Measurements from ENCODE around the gene SLC7A7. TPM values are rescaled to one million over a fixed set of nuclear protein-coding genes. Genes with fewer than 3 reads are reported as not detected.
"Not testable (repeated sequence)": the region's sequence is repeated elsewhere in the genome, so short reads cannot be mapped to it uniquely, and the experiment has no call there.

Gene SLC7A7
- total and polyA plus RNA-seq, 2 experiments from 2014 or later = 3.6 to 4.1 TPM

DNA sequence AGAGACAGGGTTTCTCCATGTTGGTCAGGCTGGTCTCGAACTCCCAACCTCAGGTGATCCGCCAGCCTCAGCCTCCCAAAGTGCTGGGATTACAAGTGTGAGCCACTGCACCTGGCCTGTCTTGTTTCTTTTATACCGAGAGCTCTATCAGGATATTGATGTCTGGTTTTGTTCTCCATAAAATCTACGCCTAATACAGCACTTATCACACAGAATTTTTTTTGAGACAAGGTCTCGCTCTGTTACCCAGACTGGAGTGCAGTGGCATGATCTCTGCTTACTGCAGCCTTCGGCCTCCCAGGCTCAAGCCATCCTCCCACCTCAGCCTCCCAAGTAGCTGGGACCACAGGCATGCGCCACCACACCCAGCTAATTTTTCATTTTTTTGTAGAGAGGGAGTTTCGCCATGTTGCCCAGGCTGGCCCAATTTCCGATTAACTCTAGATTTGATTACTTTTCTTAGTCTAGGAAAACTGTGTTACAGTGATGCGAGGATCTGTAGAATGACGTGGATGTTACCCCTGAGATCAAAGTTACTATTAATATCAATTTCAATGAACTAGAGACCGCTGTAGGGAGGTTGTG, 13.9 kb upstream of the SLC7A7 start:
- not testable (repeated sequence) for H3K9me2 ChIP-seq (ENCODE audit: insufficient read depth); H3K27me3 ChIP-seq (ENCODE audit: insufficient read depth); DNase-seq (ENCODE audit: low spot score); H4K20me1 ChIP-seq (replicated peaks; ENCODE audit: insufficient read depth); H3K9me3 Mint-ChIP-seq; ATAC-seq
- Histone ChIP-seq H3K27ac (ENCODE audit: low read depth) (peak overlapping the region; percentile 85), H3K4me1 (ENCODE audit: insufficient read depth) (peaks cover 24% of the 10 kb centered on the region), H3K36me3 (ENCODE audit: insufficient read depth) (peaks cover 34% of the 10 kb centered on the region), H3K4me2 (peak overlapping the region; percentile 96), H3K79me2 (replicated peaks; ENCODE audit: insufficient read depth) (peaks cover 19% of the 10 kb centered on the region), H3F3A (replicated peaks; ENCODE audit: low read depth) (0 out of 2 replicates have a peak, but pooled peaks cover 11% of the 10 kb centered on the region), H2AFZ (peak overlapping the region; percentile 53), H3K4me3 (peak overlapping the region; percentile 93)
- Mint-ChIP-seq H3K36me3 (ENCODE audit: low read depth) (peaks cover 26% of the 10 kb centered on the region), H3K27me3 (ENCODE audit: insufficient read depth, low read depth, poor library complexity) (peaks cover 18% of the 10 kb centered on the region), H3K4me3 (peak overlapping the region; percentile 91), H3K4me1 (peaks cover 24% of the 10 kb centered on the region), H3K27ac (peak overlapping the region; percentile 88)
- 0 out of 2 replicates have a peak, but pooled peaks have one; percentile 2 for TF ChIP-seq ZNF114 (CRISPR knock-in tag; IDR thresholded peaks at IDR 0.05)

DNA sequence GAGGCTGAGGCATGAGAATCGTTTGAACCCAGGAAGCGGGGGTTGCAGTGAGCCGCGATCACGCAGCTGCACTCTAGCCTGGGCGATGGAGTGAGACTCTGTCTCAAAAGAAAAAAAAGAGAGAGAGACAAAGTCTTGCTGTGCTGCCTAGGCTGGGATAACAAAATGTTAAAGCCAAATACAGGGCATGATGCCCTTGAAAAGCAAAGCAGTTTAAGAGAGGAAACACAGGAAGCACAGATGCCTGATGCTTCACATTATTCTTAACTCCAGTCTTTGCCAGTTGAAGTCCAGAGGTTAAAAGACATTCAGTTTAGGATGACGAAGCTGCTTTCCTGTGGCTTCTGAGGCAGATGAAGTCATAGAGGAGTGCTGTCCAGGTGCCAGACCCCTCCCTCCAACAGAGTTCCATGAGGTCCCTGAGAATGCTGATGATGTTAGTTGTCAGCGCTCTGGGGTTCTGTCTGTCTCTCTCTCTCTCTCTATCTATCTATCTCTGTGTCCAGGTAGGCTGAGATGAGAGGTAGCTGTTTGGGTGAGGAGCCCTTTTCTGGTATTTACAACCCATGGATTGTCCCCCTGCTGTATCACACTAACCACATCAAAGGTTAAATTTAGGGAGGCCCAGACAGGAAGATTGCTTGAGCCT, 9.6 kb upstream of the SLC7A7 start:
- peaks cover under 1% of the 10 kb centered on the region; the same call in 1 of the 2 replicates for H3K79me2 ChIP-seq (replicated peaks; ENCODE audit: insufficient read depth)
- no peak overlapping the region for H3K4me2 ChIP-seq
- Mint-ChIP-seq H3K27ac (no peak overlapping the region), H3K36me3 (ENCODE audit: low read depth) (no peaks in the 10 kb centered on the region; the same call in 2 of the 3 replicates), H3K4me3 (no peak overlapping the region), H3K9me3 (no peaks in the 10 kb centered on the region), H3K4me1 (peaks cover 38% of the 10 kb centered on the region), H3K27me3 (ENCODE audit: insufficient read depth, low read depth, poor library complexity) (peaks cover 24% of the 10 kb centered on the region)
- no peaks in the 10 kb centered on the region for H4K20me1 ChIP-seq (replicated peaks; ENCODE audit: insufficient read depth)
- H3K4me3 ChIP-seq = no peak overlapping the region
- peaks cover 8% of the 10 kb centered on the region; the same call in 1 of the 2 replicates for H3F3A ChIP-seq (replicated peaks; ENCODE audit: low read depth)
- no peak for DNase-seq (ENCODE audit: low spot score)
- H3K4me1 ChIP-seq (ENCODE audit: insufficient read depth) = peaks cover 43% of the 10 kb centered on the region
- no peaks in the 10 kb centered on the region for H3K27me3 ChIP-seq (ENCODE audit: insufficient read depth)
- H3K9me2 ChIP-seq (ENCODE audit: insufficient read depth) = peaks cover 4% of the 10 kb centered on the region
- no peak overlapping the region for H3K27ac ChIP-seq (ENCODE audit: low read depth)
- H3K36me3 ChIP-seq (ENCODE audit: insufficient read depth) = no peaks in the 10 kb centered on the region
- no peak for ATAC-seq
- peak overlapping the region; percentile 49; the same call in 1 of the 2 replicates for H2AFZ ChIP-seq
- TF ChIP-seq POLR2AphosphoS5 (IDR thresholded peaks at IDR 0.05; ENCODE audit: low read depth) = no peak
- TF ChIP-seq, protein P1, sequence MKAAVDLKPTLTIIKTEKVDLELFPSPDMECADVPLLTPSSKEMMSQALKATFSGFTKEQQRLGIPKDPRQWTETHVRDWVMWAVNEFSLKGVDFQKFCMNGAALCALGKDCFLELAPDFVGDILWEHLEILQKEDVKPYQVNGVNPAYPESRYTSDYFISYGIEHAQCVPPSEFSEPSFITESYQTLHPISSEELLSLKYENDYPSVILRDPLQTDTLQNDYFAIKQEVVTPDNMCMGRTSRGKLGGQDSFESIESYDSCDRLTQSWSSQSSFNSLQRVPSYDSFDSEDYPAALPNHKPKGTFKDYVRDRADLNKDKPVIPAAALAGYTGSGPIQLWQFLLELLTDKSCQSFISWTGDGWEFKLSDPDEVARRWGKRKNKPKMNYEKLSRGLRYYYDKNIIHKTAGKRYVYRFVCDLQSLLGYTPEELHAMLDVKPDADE (IDR thresholded peaks at IDR 0.05) = no peak
- TF ChIP-seq, protein P2, sequence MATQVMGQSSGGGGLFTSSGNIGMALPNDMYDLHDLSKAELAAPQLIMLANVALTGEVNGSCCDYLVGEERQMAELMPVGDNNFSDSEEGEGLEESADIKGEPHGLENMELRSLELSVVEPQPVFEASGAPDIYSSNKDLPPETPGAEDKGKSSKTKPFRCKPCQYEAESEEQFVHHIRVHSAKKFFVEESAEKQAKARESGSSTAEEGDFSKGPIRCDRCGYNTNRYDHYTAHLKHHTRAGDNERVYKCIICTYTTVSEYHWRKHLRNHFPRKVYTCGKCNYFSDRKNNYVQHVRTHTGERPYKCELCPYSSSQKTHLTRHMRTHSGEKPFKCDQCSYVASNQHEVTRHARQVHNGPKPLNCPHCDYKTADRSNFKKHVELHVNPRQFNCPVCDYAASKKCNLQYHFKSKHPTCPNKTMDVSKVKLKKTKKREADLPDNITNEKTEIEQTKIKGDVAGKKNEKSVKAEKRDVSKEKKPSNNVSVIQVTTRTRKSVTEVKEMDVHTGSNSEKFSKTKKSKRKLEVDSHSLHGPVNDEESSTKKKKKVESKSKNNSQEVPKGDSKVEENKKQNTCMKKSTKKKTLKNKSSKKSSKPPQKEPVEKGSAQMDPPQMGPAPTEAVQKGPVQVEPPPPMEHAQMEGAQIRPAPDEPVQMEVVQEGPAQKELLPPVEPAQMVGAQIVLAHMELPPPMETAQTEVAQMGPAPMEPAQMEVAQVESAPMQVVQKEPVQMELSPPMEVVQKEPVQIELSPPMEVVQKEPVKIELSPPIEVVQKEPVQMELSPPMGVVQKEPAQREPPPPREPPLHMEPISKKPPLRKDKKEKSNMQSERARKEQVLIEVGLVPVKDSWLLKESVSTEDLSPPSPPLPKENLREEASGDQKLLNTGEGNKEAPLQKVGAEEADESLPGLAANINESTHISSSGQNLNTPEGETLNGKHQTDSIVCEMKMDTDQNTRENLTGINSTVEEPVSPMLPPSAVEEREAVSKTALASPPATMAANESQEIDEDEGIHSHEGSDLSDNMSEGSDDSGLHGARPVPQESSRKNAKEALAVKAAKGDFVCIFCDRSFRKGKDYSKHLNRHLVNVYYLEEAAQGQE (IDR thresholded peaks at IDR 0.05; ENCODE audit: unreplicated experiment) = no peak
- TF ChIP-seq, protein P3, sequence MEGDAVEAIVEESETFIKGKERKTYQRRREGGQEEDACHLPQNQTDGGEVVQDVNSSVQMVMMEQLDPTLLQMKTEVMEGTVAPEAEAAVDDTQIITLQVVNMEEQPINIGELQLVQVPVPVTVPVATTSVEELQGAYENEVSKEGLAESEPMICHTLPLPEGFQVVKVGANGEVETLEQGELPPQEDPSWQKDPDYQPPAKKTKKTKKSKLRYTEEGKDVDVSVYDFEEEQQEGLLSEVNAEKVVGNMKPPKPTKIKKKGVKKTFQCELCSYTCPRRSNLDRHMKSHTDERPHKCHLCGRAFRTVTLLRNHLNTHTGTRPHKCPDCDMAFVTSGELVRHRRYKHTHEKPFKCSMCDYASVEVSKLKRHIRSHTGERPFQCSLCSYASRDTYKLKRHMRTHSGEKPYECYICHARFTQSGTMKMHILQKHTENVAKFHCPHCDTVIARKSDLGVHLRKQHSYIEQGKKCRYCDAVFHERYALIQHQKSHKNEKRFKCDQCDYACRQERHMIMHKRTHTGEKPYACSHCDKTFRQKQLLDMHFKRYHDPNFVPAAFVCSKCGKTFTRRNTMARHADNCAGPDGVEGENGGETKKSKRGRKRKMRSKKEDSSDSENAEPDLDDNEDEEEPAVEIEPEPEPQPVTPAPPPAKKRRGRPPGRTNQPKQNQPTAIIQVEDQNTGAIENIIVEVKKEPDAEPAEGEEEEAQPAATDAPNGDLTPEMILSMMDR (conservative IDR thresholded peaks at IDR 0.05; ENCODE audit: low read depth in 2 of 2) = no peak
- TF ChIP-seq, protein P4, sequence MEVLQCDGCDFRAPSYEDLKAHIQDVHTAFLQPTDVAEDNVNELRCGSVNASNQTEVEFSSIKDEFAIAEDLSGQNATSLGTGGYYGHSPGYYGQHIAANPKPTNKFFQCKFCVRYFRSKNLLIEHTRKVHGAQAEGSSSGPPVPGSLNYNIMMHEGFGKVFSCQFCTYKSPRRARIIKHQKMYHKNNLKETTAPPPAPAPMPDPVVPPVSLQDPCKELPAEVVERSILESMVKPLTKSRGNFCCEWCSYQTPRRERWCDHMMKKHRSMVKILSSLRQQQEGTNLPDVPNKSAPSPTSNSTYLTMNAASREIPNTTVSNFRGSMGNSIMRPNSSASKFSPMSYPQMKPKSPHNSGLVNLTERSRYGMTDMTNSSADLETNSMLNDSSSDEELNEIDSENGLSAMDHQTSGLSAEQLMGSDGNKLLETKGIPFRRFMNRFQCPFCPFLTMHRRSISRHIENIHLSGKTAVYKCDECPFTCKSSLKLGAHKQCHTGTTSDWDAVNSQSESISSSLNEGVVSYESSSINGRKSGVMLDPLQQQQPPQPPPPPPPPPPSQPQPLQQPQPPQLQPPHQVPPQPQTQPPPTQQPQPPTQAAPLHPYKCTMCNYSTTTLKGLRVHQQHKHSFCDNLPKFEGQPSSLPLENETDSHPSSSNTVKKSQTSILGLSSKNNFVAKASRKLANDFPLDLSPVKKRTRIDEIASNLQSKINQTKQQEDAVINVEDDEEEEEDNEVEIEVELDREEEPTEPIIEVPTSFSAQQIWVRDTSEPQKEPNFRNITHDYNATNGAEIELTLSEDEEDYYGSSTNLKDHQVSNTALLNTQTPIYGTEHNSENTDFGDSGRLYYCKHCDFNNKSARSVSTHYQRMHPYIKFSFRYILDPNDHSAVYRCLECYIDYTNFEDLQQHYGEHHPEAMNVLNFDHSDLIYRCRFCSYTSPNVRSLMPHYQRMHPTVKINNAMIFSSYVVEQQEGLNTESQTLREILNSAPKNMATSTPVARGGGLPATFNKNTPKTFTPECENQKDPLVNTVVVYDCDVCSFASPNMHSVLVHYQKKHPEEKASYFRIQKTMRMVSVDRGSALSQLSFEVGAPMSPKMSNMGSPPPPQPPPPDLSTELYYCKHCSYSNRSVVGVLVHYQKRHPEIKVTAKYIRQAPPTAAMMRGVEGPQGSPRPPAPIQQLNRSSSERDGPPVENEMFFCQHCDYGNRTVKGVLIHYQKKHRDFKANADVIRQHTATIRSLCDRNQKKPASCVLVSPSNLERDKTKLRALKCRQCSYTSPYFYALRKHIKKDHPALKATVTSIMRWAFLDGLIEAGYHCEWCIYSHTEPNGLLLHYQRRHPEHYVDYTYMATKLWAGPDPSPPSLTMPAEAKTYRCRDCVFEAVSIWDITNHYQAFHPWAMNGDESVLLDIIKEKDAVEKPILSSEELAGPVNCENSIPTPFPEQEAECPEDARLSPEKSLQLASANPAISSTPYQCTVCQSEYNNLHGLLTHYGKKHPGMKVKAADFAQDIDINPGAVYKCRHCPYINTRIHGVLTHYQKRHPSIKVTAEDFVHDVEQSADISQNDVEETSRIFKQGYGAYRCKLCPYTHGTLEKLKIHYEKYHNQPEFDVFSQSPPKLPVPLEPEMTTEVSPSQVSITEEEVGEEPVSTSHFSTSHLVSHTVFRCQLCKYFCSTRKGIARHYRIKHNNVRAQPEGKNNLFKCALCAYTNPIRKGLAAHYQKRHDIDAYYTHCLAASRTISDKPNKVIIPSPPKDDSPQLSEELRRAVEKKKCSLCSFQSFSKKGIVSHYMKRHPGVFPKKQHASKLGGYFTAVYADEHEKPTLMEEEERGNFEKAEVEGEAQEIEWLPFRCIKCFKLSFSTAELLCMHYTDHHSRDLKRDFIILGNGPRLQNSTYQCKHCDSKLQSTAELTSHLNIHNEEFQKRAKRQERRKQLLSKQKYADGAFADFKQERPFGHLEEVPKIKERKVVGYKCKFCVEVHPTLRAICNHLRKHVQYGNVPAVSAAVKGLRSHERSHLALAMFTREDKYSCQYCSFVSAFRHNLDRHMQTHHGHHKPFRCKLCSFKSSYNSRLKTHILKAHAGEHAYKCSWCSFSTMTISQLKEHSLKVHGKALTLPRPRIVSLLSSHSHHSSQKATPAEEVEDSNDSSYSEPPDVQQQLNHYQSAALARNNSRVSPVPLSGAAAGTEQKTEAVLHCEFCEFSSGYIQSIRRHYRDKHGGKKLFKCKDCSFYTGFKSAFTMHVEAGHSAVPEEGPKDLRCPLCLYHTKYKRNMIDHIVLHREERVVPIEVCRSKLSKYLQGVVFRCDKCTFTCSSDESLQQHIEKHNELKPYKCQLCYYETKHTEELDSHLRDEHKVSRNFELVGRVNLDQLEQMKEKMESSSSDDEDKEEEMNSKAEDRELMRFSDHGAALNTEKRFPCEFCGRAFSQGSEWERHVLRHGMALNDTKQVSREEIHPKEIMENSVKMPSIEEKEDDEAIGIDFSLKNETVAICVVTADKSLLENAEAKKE (CRISPR knock-in tag; IDR thresholded peaks at IDR 0.05) = no peak
